Neutrophil (primary cell): ENCODE data around the gene PIKFYVE.

Experiments
- H3K27ac ChIP-seq: fragments of 200-600 bp; sonication (generic); 2 replicates; pipeline ENCODE4 v1.5.1; 2016; ENCODE audit warnings: mild to moderate bottlenecking, moderate library complexity
- H3K27me3 ChIP-seq: fragments of 200-600 bp; sonication (generic); 2 replicates; pipeline ENCODE4 v1.6.0; 2016; ENCODE audit warnings: mild to moderate bottlenecking
- H3K36me3 ChIP-seq: fragments of 200-600 bp; sonication (generic); 2 replicates; pipeline ENCODE4 v1.5.1; 2017
- H3K4me1 ChIP-seq, 2 experiments: fragments of 200-600 bp in 1 of 2; sonication (generic) in 1 of 2; 1 replicate in 1 of 2; 2 replicates in 1 of 2; pipeline versions ENCODE4 v1.5.1 to v1.6.1; 2013 to 2016; ENCODE audit warnings: low read depth in 1 of 2, low read length in 1 of 2, mild to moderate bottlenecking in 1 of 2, moderate library complexity in 1 of 2; ENCODE audit not compliant: control insufficient read depth in 1 of 2, insufficient read depth in 1 of 2
- H3K4me3 ChIP-seq, 2 experiments: fragments of 200-600 bp in 1 of 2; sonication (generic) in 1 of 2; 1 replicate in 1 of 2; 2 replicates in 1 of 2; pipeline ENCODE4 v1.5.1; 2013 to 2016; ENCODE audit warnings: low read depth in 1 of 2, low read length in 1 of 2, mild to moderate bottlenecking in 1 of 2, moderate library complexity in 1 of 2
- H3K9me3 ChIP-seq: fragments of 200-600 bp; sonication (generic); 2 replicates; pipeline ENCODE4 v1.5.1; 2016
- CTCF ChIP-seq: fragments of 200-600 bp; sonication (generic); IDR thresholded peaks from 2 replicates; pipeline ENCODE4 v1.5.1; 2016; ENCODE audit warnings: antibody characterized with exemption

The PIKFYVE gene

GRCh38 chr2:208268156-208268952, 2.3 kb downstream of the PIKFYVE start:
- no peak for TF ChIP-seq CTCF
- Histone ChIP-seq H3K9me3 (no peaks in the 10 kb centered on the region), H3K27me3 (no peaks in the 10 kb centered on the region), H3K4me3 (peak overlapping the region in 1 of 2 experiments; percentile 12), H3K4me1 (peaks cover 39% of the 10 kb centered on the region in 2 experiments), H3K27ac (peak overlapping the region; percentile 94), H3K36me3 (peaks cover 13% of the 10 kb centered on the region)

GRCh38 chr2:208269091-208269490, 3.0 kb downstream of the PIKFYVE start:
- H3K4me1 ChIP-seq: peaks cover 39% of the 10 kb centered on the region in 2 experiments

GRCh38 chr2:208274748-208275147, 8.7 kb downstream of the PIKFYVE start:
- Histone ChIP-seq H3K4me1 (no peaks in the 10 kb centered on the region), H3K36me3 (peaks cover 73% of the 10 kb centered on the region), H3K9me3 (no peaks in the 10 kb centered on the region), H3K4me3 (no peak overlapping the region), H3K27ac (no peak overlapping the region), H3K27me3 (no peaks in the 10 kb centered on the region)
- no peak for TF ChIP-seq CTCF

More at GRCh38 chr2:208269091-208269490, 3.0 kb downstream of the PIKFYVE start:
- peak overlapping the region in 1 of 2 experiments; percentile 12 for H3K4me3 ChIP-seq
- H3K9me3 ChIP-seq: no peaks in the 10 kb centered on the region
- H3K27me3 ChIP-seq: no peaks in the 10 kb centered on the region
- H3K27ac ChIP-seq: peak overlapping the region; percentile 94
- peaks cover 20% of the 10 kb centered on the region for H3K36me3 ChIP-seq
- TF ChIP-seq CTCF: no peak

GRCh38 chr2:208278549-208278948, 12.5 kb downstream of the PIKFYVE start:
- no peak for TF ChIP-seq CTCF
- Histone ChIP-seq H3K9me3 (no peaks in the 10 kb centered on the region), H3K36me3 (peaks cover 93% of the 10 kb centered on the region), H3K4me3 (no peak overlapping the region), H3K4me1 (no peaks in the 10 kb centered on the region), H3K27ac (no peak overlapping the region), H3K27me3 (no peaks in the 10 kb centered on the region)

- Histone ChIP-seq H3K36me3 (peaks cover 90% of the 10 kb centered on the region), H3K9me3 (no peaks in the 10 kb centered on the region), H3K27me3 (no peaks in the 10 kb centered on the region), H3K27ac (no peak overlapping the region), H3K4me1 (no peaks in the 10 kb centered on the region), H3K4me3 (no peak overlapping the region)
- no peak for TF ChIP-seq CTCF
Observed at GRCh38 chr2:208279236-208279635, 13.2 kb downstream of the PIKFYVE start.
